Fibroblast of skin of scalp (primary cell): ENCODE results near the gene MTCH2.
A peak's percentile ranks its signal among the peaks of the same experiment; 100 is the strongest.
"Not testable (repeated sequence)": the region's sequence is repeated elsewhere in the genome, so short reads cannot be mapped to it uniquely, and the experiment has no call there.

Experiments
- DNase-seq: peaks from one replicate; pipeline ENCODE4 v3.0.0-alpha.2; 2013

Gene MTCH2

GRCh38 chr11:47636331-47636730, 6.0 kb downstream of the MTCH2 start:
- DNase-seq: not testable (repeated sequence)

GRCh38 chr11:47631473-47631872, 10.9 kb downstream of the MTCH2 start:
- DNase-seq: no peak

- DNase-seq: no peak
Measured at GRCh38 chr11:47628026-47628425, 14.3 kb downstream of the MTCH2 start.

- no peak for DNase-seq
Measured at GRCh38 chr11:47626234-47626633, 16.1 kb downstream of the MTCH2 start.

GRCh38 chr11:47620836-47621378, 21.5 kb downstream of the MTCH2 start:
- no peak for DNase-seq

- DNase-seq: peak; percentile 49
Measured at GRCh38 chr11:47617417-47617809, 24.9 kb downstream of the MTCH2 start.

GRCh38 chr11:47616726-47617416, 25.5 kb downstream of the MTCH2 start:
- peak; percentile 68 for DNase-seq

GRCh38 chr11:47615249-47615648, 27.1 kb downstream of the MTCH2 start:
- no peak for DNase-seq

- DNase-seq: no peak
Measured at GRCh38 chr11:47611348-47611794, 31.0 kb downstream of the MTCH2 start.

GRCh38 chr11:47609675-47610074, 32.7 kb downstream of the MTCH2 start:
- no peak for DNase-seq

- peak; percentile 69 for DNase-seq
Measured at GRCh38 chr11:47607380-47607779, 35.0 kb downstream of the MTCH2 start.

- DNase-seq: peak; percentile 9
Measured at GRCh38 chr11:47606731-47607130, 35.6 kb downstream of the MTCH2 start.

- no peak for DNase-seq
Measured at GRCh38 chr11:47605921-47606320, 36.4 kb downstream of the MTCH2 start.

GRCh38 chr11:47603295-47603694, 39.1 kb downstream of the MTCH2 start:
- DNase-seq: peak; percentile 25

- no peak for DNase-seq
Measured at GRCh38 chr11:47599902-47600301, 42.5 kb downstream of the MTCH2 start.

GRCh38 chr11:47595967-47596366, 46.4 kb downstream of the MTCH2 start:
- no peak for DNase-seq

GRCh38 chr11:47595029-47595428, 47.3 kb downstream of the MTCH2 start:
- DNase-seq: no peak

- no peak for DNase-seq
Measured at GRCh38 chr11:47593934-47594855, 48.2 kb downstream of the MTCH2 start, which contains the start of gene C1QTNF4. TSS of gene C1QTNF4 (minus strand) at chr11:47594411. CDS start at chr11:47590810, 3,601 bp downstream.

- no peak for DNase-seq
Measured at GRCh38 chr11:47593492-47593933, 48.8 kb downstream of the MTCH2 start.

GRCh38 chr11:47592970-47593369, 49.4 kb downstream of the MTCH2 start:
- no peak for DNase-seq

- DNase-seq: no peak
Measured at GRCh38 chr11:47592251-47592650, 50.1 kb downstream of the MTCH2 start.

GRCh38 chr11:47591764-47592163, 50.6 kb downstream of the MTCH2 start:
- DNase-seq: no peak
